Mesenchymal stem cell (in vitro differentiated cells and primary cell): ENCODE results near the gene CHGA.

Experiments used
- DNase-seq: peaks from one replicate; pipeline ENCODE4 v3.0.0-alpha.2; 2013
- H2AFZ ChIP-seq: one replicate; pipeline ENCODE4 v1.6.1; 2013; ENCODE audit warnings: low read depth, mild to moderate bottlenecking, control low read depth, inconsistent platforms, low read length, moderate library complexity
- H2AK5ac ChIP-seq: 2 replicates; pipeline ENCODE4 v1.6.1; 2013; ENCODE audit warnings: low read length, moderate library complexity, mild to moderate bottlenecking, inconsistent platforms; ENCODE audit not compliant: severe bottlenecking
- H2BK120ac ChIP-seq: one replicate; pipeline ENCODE4 v1.6.1; 2013; ENCODE audit warnings: low read depth, mild to moderate bottlenecking, inconsistent platforms, low read length, moderate library complexity
- H2BK12ac ChIP-seq, 2 experiments: one replicate each; pipeline ENCODE4 v1.6.1; 2013; ENCODE audit warnings: inconsistent platforms in 2 of 2, low read length in 2 of 2, mild to moderate bottlenecking in 2 of 2, moderate library complexity in 2 of 2, control low read depth in 1 of 2
- H2BK15ac ChIP-seq: one replicate; pipeline ENCODE4 v1.6.1; 2013; ENCODE audit warnings: mild to moderate bottlenecking, low read depth, inconsistent platforms; ENCODE audit not compliant: poor library complexity, severe bottlenecking
- H2BK5ac ChIP-seq: 2 replicates; pipeline ENCODE4 v1.6.1; 2013; ENCODE audit warnings: low read depth, mild to moderate bottlenecking, low read length, control low read depth, inconsistent platforms; ENCODE audit not compliant: poor library complexity, severe bottlenecking
- H3K14ac ChIP-seq, 2 experiments: one replicate each; pipeline ENCODE4 v1.6.1; 2013; ENCODE audit warnings: inconsistent platforms in 2 of 2, low read length in 2 of 2, control low read depth in 1 of 2, mild to moderate bottlenecking in 1 of 2, moderate library complexity in 1 of 2
- H3K18ac ChIP-seq, 2 experiments: one replicate each; pipeline ENCODE4 v1.6.1; 2013; ENCODE audit warnings: inconsistent platforms in 2 of 2, low read length in 2 of 2, control low read depth in 1 of 2, low read depth in 1 of 2, mild to moderate bottlenecking in 1 of 2
- H3K23ac ChIP-seq, 2 experiments: one replicate each; pipeline ENCODE4 v1.6.1; 2013; ENCODE audit warnings: inconsistent platforms in 2 of 2, low read length in 2 of 2, mild to moderate bottlenecking in 2 of 2, moderate library complexity in 2 of 2, control low read depth in 1 of 2
- H3K27ac ChIP-seq: 2 replicates; pipeline ENCODE4 v1.5.1; 2013; ENCODE audit warnings: mild to moderate bottlenecking, moderate library complexity, low read length, control low read depth, inconsistent platforms; ENCODE audit not compliant: poor library complexity, severe bottlenecking
- H3K27me3 ChIP-seq, 2 experiments: 2 replicates each; pipeline versions ENCODE4 v1.6.1 to v1.7.0; 2013; ENCODE audit warnings: low read length in 2 of 2, mild to moderate bottlenecking in 2 of 2, moderate library complexity in 2 of 2, control low read depth in 1 of 2, inconsistent platforms in 1 of 2; ENCODE audit not compliant: control insufficient read depth in 1 of 2, insufficient read depth in 1 of 2
- H3K36me3 ChIP-seq, 2 experiments: 2 replicates each; pipeline versions ENCODE4 v1.6.1 to v1.7.0; 2013; ENCODE audit warnings: low read length in 2 of 2, control low read depth in 1 of 2, inconsistent platforms in 1 of 2, low read depth in 1 of 2, mild to moderate bottlenecking in 1 of 2; ENCODE audit not compliant: insufficient read depth in 2 of 2, control insufficient read depth in 1 of 2
- H3K4ac ChIP-seq, 2 experiments: one replicate each; pipeline ENCODE4 v1.6.1; 2013; ENCODE audit warnings: inconsistent platforms in 2 of 2, low read length in 2 of 2, mild to moderate bottlenecking in 2 of 2, moderate library complexity in 2 of 2, control low read depth in 1 of 2, low read depth in 1 of 2
- H3K4me1 ChIP-seq: 2 replicates; pipeline ENCODE4 v1.6.1; 2013; ENCODE audit warnings: low read depth, low read length, control low read depth; ENCODE audit not compliant: control insufficient read depth, insufficient read depth
- H3K4me2 ChIP-seq: 2 replicates; pipeline ENCODE4 v1.6.1; 2013; ENCODE audit warnings: low read length, mild to moderate bottlenecking, inconsistent platforms; ENCODE audit not compliant: poor library complexity, severe bottlenecking
- H3K4me3 ChIP-seq, 2 experiments: 2 replicates each; pipeline versions ENCODE4 v1.5.1 to v1.7.0; 2013; ENCODE audit warnings: low read length in 2 of 2, mild to moderate bottlenecking in 2 of 2, control low read depth in 1 of 2, low read depth in 1 of 2; ENCODE audit not compliant: insufficient read depth in 1 of 2
- H3K79me1 ChIP-seq: replicated peaks from 2 replicates; pipeline ENCODE4 v1.6.1; 2013; ENCODE audit warnings: mild to moderate bottlenecking, control low read depth, low read length, inconsistent platforms; ENCODE audit not compliant: poor library complexity, severe bottlenecking
- H3K9ac ChIP-seq: 2 replicates; pipeline ENCODE4 v1.7.0; 2013; ENCODE audit warnings: mild to moderate bottlenecking, low read length, moderate library complexity
- H3K9me3 ChIP-seq: 2 replicates; pipeline ENCODE4 v1.7.0; 2013; ENCODE audit warnings: mild to moderate bottlenecking, low read length; ENCODE audit not compliant: control insufficient read depth
- H4K8ac ChIP-seq: one replicate; pipeline ENCODE4 v1.6.1; 2013; ENCODE audit warnings: inconsistent platforms, mild to moderate bottlenecking, low read length, moderate library complexity
- H4K91ac ChIP-seq: one replicate; pipeline ENCODE4 v1.6.1; 2013; ENCODE audit warnings: mild to moderate bottlenecking, low read length, inconsistent platforms
- WGBS: methylation state at CpG from one replicate; pipeline ENCODE4 v1.1.7; 2013; ENCODE audit warnings: mixed read lengths; 5-methylcytosine and 5-hydroxymethylcytosine counted together

The CHGA gene

DNA sequence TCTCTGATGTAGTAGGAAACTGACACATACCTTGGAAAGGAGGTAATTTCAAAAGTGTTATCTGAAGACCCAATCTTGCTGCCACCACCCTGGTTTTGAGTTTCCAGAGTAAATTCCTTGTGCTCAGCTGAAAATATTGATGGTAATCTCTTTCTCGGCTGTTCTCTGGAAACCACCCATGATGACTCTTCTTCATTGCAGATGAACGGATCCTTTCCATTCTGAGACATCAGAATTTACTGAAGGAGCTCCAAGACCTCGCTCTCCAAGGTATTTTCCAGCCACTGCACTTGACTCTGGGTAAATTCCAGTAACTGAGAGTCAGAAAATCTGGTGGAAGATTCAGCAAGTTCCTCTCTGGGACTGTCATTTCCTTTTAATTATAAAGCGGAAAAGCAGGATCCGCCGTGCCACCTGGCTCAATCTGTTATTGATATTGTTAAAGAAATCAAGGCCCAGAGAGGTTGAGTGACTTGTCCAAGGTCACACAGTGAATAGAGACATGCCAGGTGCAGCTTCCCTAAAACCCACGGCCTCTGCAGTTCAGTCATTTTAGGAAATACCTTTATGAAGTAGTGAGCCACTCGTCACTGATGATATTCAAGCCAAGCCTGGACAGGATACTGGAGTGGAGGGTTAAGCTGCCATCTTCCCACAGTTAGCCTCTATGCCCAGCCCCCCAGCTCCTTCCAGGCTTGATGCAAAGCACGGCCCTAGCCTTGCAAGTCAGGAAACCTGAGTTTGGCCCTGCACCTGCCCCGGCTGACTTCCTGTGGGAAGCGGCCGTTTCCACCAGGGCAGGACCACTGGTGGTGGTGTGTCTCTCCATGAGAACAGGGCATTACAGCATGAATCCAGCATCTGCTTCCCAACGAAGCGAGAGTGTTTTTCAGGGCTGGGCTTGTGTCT, 4.7 kb downstream of the CHGA start:
- H4K91ac ChIP-seq, result no peak overlapping the region
- no peak overlapping the region for H2AK5ac ChIP-seq
- H2BK120ac ChIP-seq, result no peak overlapping the region
- no peak overlapping the region for H3K4me2 ChIP-seq
- H2BK15ac ChIP-seq, result no peak overlapping the region
- H2BK12ac ChIP-seq, result no peak overlapping the region
- peaks cover 59 to 86% of the 10 kb centered on the region in 2 experiments for H3K27me3 ChIP-seq
- H3K79me1 ChIP-seq, result no peaks in the 10 kb centered on the region
- H3K4me3 ChIP-seq, result no peak overlapping the region
- H3K9me3 ChIP-seq, result peaks cover 7% of the 10 kb centered on the region
- WGBS, result 89% methylated on average over 14 of the region's 14 CpGs
- H3K18ac ChIP-seq, result no peak overlapping the region
- H3K27ac ChIP-seq, result no peak overlapping the region
- no peak overlapping the region for H2AFZ ChIP-seq
- DNase-seq, result no peak
- no peak overlapping the region for H3K4ac ChIP-seq
- H3K9ac ChIP-seq, result no peak overlapping the region
- H3K23ac ChIP-seq, result no peak overlapping the region
- H3K36me3 ChIP-seq, result no peaks in the 10 kb centered on the region
- H4K8ac ChIP-seq, result no peak overlapping the region
- H3K4me1 ChIP-seq, result peaks cover 10% of the 10 kb centered on the region
- no peak overlapping the region for H3K14ac ChIP-seq
- no peak overlapping the region for H2BK5ac ChIP-seq

DNA sequence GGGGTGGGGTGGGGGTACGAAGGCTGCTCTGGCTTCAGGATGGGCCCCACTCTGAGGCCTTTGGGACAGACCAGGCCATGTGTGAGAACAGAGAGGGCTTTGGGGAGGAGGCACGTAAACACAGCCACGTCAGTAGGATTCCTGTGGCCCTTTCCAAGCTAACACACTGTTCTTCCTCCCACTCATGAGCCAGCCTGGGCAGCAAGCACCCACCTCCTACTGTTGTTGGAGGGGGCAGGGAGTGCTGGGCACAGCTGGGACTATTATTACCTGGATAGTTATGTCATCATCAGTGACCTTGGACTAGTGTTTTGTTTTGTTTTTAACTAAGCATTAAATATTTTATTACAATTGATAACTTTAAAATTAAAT, 5.3 kb downstream of the CHGA start:
- H3K18ac ChIP-seq, result no peak overlapping the region
- no peaks in the 10 kb centered on the region for H3K36me3 ChIP-seq
- DNase-seq, result no peak
- H2AK5ac ChIP-seq, result no peak overlapping the region
- no peak overlapping the region for H3K27ac ChIP-seq
- no peaks in the 10 kb centered on the region for H3K79me1 ChIP-seq
- no peak overlapping the region for H3K23ac ChIP-seq
- H3K4me3 ChIP-seq, result no peak overlapping the region
- no peak overlapping the region for H4K8ac ChIP-seq
- H3K4me1 ChIP-seq, result peaks cover 4% of the 10 kb centered on the region
- H2BK120ac ChIP-seq, result no peak overlapping the region
- no peak overlapping the region for H3K14ac ChIP-seq
- no peak overlapping the region for H4K91ac ChIP-seq
- no peak overlapping the region for H2BK5ac ChIP-seq
- 56% methylated on average over 1 of the region's 3 CpGs for WGBS
- H3K4ac ChIP-seq, result no peak overlapping the region
- peaks cover 57 to 90% of the 10 kb centered on the region in 2 experiments for H3K27me3 ChIP-seq
- H2BK12ac ChIP-seq, result no peak overlapping the region
- peaks cover 7% of the 10 kb centered on the region for H3K9me3 ChIP-seq
- no peak overlapping the region for H3K4me2 ChIP-seq
- H2AFZ ChIP-seq, result no peak overlapping the region
- no peak overlapping the region for H3K9ac ChIP-seq
- H2BK15ac ChIP-seq, result no peak overlapping the region

DNA sequence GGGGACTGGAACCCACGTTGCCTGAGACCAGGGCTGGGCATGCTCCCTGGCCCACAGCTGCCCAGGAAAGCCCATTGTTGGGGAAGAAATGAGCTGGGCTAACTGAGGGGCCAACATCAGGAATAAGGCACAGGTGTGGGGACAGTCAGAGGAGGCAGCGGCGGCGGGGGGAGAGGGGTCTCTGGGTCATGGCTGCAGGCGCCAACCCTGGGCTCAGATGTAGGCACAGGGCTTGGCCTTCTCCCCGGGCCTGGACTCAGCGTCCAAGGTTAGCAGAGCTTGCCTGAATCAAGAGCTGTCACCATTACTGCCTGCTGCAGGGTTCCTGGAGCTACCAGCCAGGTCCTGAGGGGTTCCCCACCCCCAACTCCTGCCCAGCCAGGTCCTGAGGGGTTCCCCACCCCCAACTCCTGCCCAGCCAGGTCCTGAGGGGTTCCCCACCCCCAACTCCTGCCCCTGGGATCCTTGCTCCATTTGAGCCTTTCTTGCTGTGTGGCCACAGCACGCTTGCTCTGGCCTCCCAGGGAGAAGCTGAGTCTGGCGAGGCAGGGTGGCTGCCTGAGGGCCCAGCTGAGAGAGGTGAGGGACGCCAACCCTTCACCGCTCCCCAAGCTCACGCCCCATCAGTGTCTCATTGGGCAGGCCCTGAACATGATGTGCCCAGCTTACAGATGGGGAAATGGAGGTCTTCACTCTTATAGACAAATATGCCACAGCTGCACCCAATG, 6.2 kb downstream of the CHGA start:
- H2AK5ac ChIP-seq, result no peak overlapping the region

More for the DNA sequence above, 6.2 kb downstream of the CHGA start:
- no peak overlapping the region for H2AFZ ChIP-seq
- H3K9ac ChIP-seq, result no peak overlapping the region
- H3K14ac ChIP-seq, result no peak overlapping the region
- peaks cover 50 to 91% of the 10 kb centered on the region in 2 experiments for H3K27me3 ChIP-seq
- no peak overlapping the region for H3K23ac ChIP-seq
- DNase-seq, result no peak
- H3K4me3 ChIP-seq, result no peak overlapping the region
- no peak overlapping the region for H2BK120ac ChIP-seq
- no peak overlapping the region for H4K91ac ChIP-seq
- no peaks in the 10 kb centered on the region for H3K4me1 ChIP-seq
- 85% methylated on average over 12 of the region's 12 CpGs for WGBS
- no peak overlapping the region for H3K27ac ChIP-seq
- no peak overlapping the region for H2BK5ac ChIP-seq
- no peak overlapping the region for H4K8ac ChIP-seq
- no peaks in the 10 kb centered on the region for H3K36me3 ChIP-seq
- no peak overlapping the region for H2BK15ac ChIP-seq
- no peaks in the 10 kb centered on the region for H3K79me1 ChIP-seq
- no peak overlapping the region for H3K4me2 ChIP-seq
- no peak overlapping the region for H3K4ac ChIP-seq
- peaks cover 7% of the 10 kb centered on the region for H3K9me3 ChIP-seq
- H3K18ac ChIP-seq, result no peak overlapping the region
- no peak overlapping the region for H2BK12ac ChIP-seq
